GM19328 (cell line): Measurements from ENCODE around the gene NODAL.

Experiments
- ATAC-seq: cut with Tn5 transposase; IDR thresholded peaks from one replicate; pipeline ENCODE4 v1.9.1; 2021; ENCODE audit warnings: mild to moderate bottlenecking, moderate library complexity; ENCODE audit not compliant: unreplicated experiment

The NODAL gene

GRCh38 chr10:70465278-70465677, 23.8 kb upstream of the NODAL start:
- ATAC-seq: no peak

GRCh38 chr10:70462349-70462984, 21.0 kb upstream of the NODAL start:
- ATAC-seq: no peak

DNA sequence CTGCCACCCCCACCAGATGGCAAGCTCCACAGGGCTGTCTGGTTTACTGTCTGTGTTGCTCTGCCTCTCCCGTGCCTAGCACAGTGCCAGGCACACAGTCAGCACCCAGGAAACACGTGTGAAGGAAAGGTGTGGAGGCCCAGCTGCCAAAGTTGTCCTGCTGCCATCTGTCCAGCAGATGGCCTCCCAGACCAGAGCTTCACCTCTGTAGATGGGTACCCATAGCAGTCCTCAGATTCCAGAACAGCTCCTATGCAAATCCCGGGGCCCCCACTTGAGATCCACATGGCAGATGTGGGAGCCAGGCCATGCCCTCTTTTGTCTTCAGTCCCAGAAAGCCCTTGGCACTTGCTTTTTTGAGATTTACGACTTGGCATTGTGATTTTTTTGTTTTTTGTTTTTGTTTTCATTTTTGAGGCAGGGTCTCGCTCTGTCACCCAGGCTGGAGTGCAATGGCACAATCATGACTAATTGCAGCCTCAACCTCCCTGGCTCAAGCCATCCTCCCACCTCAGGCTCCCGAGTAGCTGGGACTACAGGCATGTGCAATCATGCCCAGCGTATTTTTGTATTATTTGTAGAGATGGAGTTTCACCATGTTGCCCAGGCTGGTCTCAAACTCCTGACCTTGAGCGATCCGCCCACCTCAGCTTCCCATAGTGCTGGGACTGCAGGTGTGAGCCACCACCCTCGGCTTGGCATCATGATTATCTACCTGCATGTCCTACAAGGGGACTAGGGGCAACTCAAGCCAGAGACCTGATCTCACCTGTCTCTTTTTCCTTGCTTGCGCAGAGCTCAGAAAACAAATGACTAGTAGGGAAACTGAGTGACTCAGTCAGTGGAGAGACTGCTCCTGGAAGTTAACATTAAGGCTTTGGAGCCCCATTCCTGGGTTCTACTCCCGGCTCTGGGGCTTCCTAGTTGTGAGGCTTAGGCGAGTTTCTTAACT, 20.2 kb upstream of the NODAL start:
- no peak for ATAC-seq

GRCh38 chr10:70459774-70460490, 18.5 kb upstream of the NODAL start:
- no peak for ATAC-seq

DNA sequence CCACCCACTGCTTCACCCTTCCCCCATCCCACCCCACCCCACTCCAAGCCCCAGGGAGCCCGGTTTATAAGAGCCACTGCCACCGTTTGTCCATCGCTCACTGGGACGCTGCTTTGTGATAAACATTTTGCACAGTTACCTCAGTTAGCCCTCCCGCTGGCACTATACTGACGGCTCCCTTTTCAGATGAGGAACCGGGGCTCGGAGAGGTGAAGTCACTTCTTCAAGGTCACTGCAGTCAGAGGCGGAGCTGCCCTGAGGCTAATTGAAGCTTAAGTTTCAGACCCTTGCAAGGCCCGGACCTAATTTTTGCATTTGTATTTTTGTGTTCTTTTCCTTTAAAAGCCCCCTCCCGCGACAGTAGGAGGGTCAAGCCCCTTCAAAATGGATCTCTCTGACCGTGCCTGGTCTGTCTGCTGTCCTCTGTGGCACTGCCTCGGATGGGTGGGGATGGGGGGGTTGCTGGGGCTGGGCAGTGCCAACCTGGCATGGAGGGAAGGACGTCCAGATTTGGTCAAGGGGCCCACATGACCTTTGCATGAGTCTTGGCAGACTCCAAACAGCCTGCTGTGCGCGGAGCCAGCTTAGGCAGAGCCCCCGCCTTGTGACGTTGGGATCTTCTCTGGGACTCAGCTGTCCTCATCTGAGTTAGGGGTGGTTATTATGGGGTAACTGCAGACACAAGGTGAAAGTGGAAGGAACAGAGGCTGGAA, 17.7 kb upstream of the NODAL start:
- no peak for ATAC-seq

DNA sequence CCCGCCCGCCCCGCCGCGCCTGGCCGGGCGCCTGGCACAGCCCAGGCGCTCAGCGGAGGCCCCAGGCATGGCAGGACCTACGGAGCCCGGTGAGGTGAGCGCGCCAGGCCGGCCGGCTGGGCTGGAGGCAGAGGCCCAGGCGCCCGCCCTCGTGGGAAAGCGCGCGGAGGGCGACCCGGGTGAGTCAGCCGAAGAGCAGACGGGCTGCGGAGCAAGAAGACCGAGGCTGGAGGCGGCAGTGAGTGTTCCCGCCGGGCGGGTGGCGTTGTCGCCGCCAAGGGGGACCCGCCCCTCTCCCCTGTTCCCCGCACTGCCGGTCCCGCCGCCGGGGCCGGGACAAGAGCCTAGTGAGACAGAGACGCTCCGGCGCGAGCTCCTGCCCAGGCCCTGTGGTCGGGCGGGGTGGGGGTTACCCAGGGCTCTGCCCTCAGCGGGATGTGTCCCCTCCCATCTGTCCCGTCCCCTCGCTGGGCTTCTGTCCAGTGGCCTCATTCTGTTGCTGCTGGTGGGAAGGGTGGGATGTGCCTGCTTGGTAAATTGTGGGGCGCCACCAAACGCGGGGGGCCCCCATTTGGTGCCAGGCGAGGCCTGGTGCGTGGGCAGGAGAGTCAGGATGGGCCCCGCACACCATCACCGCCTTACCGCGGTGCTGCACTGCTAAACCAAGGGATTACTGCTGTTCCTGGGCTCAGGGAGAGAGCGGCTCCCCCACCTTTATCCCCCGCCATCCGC, 17.0 kb upstream of the NODAL start:
- no peak for ATAC-seq

- ATAC-seq: no peak
Observed at GRCh38 chr10:70457759-70458305, 16.4 kb upstream of the NODAL start.

GRCh38 chr10:70456164-70456563, 14.7 kb upstream of the NODAL start:
- ATAC-seq: no peak

DNA sequence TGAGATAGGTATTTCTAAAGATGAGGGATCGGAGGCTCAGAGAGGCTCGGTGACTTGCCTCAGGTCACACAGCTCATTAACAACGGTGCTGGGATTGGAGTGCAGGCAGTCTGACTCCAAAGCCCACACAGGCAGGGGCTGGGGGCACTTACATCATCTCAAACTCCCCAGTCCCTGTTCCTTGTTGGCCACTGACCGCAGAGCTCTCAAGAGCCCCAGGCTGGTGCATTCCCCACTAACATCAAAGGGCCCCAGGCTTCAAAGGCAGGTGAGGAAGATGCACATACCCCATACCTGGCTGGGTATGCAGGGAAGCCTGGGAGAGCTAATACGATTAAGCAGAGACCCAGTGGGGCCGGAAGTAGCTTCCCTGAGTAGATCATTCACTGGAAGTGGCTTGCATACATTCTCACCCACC, 13.7 kb upstream of the NODAL start:
- ATAC-seq: no peak

- ATAC-seq: no peak
Observed at GRCh38 chr10:70448236-70448635, 6.8 kb upstream of the NODAL start.

DNA sequence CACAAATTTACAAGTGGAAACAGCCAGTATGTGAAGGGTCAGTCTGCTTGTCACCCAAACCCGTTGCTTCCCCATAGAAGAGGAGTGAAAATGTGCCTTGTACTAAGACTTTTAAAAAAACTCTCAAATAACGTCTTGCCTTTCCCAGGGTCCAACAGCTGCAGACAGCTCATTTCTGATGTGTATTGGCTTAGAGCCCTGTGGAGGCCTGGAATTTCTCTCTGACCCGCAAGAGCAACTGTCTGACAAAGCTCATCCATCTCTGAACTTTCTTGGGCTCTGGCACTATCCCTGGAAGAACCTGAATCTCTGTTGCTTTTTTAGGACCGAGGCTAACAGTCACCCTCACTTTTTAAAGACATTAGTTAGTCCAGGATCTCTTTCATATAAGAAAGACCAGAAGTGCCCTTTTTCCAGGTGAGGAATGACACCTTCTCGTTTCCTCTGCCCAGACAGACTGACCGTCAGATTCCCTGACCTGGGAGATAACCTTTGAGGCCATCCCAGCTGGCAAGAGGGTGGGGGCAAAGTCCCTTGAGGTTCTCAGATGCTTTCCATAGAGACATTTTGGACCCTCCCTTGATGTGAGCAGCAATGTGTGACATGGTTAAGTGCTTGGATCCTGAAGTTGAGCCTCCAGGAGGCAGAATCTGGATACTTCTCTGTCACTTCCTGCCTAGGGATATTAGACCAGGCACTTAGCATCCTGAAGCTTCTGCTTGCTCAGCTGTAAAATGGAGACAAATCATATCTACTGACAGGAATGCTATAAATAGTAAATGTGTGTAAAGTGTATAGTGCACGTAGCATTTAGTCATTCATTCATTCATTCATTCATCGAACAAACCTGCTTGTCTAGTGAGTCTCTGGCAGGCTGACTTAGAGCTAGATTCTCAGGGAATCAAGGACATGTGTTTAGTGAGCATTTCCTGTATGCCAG, 4.5 kb upstream of the NODAL start:
- ATAC-seq: no peak

- no peak for ATAC-seq
Observed at GRCh38 chr10:70444744-70445143, 3.3 kb upstream of the NODAL start.

DNA sequence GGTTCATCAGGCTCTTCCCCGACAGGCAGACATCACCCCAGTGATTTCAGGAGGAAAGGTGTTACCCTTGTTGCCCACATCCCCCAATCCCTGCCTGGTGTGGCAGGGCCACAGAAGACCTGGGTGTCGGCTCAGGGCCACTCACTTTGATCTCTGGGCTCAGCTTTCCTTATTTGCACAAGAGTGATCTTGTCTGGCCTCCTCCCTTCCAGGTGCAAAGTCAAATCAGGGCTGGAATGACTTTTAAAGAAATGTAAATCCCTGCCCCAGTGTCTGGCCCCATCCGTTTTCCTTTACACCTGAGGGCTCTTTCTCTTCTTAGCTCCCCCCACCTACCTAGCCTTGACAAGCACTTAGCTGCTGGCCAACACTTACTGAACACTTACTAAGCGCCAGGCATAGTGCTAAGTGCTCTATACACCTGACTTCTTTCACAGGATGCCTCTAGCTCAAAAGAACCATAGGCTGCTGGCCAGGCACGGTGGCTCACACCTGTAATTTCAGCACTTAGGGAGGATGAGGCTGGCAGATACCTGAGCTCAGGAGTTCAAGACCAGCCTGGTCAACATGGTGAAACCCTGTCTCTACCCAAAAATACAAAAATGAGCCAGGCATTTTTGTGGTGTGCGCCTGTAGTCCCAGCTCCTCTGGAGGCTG, 979 bp upstream of the NODAL start:
- no peak for ATAC-seq

DNA sequence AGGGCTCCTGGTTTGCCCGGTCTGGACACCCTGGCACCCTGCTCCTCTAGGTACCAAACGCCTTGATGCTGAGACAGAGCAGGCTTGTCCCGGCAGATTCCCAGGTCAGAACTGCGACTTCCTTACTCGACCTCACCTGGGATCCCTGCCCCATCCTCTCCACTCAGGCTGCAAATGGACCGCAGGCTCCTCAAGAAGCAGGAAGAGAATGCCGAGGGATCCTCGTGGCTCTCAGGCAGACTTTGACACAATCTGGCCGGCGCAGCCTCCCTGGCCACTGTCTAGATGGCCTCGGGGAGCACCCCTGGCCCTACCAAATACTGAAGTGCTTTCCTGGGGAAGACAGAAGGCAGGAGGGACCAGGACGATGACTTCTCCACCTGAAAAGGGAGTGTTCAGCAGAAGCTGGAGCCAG, 421 bp upstream of the NODAL start:
- ATAC-seq: no peak

DNA sequence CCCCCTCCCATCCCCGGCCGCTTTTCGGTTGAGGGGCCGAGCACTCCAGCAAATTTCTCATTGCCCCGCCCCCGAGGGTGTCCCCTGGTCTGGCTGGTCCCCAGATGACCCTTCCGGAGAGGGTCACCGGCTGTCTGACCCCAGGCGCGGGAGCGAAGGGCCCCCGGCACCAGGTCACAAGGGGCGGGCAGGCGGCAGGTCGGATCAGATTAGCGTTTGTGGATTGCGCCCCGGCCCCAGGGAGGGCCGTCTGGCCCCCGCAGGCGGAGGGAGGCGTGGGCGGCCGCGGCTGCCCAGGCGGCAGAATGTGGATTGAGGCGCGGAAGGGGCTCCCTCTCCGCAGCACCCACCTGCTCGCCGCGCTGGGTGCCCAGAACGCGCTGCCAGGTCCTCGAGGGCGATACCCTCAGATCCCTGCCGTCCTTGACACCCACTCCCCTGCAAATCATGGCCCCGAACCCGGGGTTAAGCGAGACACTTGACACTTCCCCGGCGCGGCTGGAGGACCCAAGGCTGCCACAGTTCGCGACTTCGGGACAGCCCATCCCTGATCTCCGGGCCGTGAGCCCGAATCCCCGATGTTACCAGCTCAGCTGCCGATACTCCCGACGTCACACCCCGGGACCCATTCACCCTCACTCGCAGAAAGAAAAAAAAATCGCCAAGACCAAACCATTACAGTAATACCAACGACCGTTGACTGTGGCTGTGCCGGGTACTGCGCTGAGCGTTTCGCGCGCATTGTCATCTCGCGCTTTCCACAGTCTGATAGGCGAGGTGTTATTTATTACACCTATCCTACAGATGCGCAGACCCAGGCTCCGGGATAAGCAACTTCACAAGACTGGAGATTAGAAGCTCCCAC, 953 bp downstream of the NODAL start:
- ATAC-seq: no peak

DNA sequence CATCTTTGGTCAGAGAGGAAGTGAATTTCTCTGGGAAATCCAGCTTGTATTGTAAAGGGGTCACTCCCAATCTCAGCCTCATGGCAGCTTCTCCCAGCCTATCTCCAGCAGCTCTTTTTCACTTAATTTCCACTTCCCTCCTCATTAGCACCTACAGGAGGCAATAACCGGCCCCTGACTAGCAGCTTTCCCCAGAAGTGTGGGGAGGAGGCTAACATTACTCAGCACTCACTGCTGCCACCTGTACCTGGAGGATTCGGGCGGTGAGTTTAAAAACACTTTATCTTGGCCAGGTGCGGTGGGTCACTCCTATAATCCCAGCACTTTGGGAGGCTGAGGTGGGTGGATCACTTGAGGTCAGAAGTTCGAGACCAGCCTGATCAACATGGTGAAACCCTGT, 3.8 kb downstream of the NODAL start:
- no peak for ATAC-seq
